ENCODE measurements around the gene GNG12.

GRCh38 chr1:67823615-67824014 lies 9.7 kb downstream of the GNG12 start:
- no peak for TF ChIP-seq TEAD1 (CRISPR knock-in tag; IDR thresholded peaks at IDR 0.05)
- TF ChIP-seq, protein P1, sequence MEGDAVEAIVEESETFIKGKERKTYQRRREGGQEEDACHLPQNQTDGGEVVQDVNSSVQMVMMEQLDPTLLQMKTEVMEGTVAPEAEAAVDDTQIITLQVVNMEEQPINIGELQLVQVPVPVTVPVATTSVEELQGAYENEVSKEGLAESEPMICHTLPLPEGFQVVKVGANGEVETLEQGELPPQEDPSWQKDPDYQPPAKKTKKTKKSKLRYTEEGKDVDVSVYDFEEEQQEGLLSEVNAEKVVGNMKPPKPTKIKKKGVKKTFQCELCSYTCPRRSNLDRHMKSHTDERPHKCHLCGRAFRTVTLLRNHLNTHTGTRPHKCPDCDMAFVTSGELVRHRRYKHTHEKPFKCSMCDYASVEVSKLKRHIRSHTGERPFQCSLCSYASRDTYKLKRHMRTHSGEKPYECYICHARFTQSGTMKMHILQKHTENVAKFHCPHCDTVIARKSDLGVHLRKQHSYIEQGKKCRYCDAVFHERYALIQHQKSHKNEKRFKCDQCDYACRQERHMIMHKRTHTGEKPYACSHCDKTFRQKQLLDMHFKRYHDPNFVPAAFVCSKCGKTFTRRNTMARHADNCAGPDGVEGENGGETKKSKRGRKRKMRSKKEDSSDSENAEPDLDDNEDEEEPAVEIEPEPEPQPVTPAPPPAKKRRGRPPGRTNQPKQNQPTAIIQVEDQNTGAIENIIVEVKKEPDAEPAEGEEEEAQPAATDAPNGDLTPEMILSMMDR (IDR thresholded peaks at IDR 0.05): no peak
- no peak for TF ChIP-seq SMAD3 (CRISPR knock-in tag; IDR thresholded peaks at IDR 0.05; ENCODE audit: borderline replicate concordance)
- no peak for TF ChIP-seq CREB1 (CRISPR knock-in tag; IDR thresholded peaks at IDR 0.05)
- no peak for TF ChIP-seq TCF7 (CRISPR knock-in tag; IDR thresholded peaks at IDR 0.05; ENCODE audit: low read depth)
- TF ChIP-seq RELA (CRISPR knock-in tag; IDR thresholded peaks at IDR 0.05; ENCODE audit: borderline replicate concordance): no peak
- TF ChIP-seq ATF3 (CRISPR knock-in tag; conservative IDR thresholded peaks at IDR 0.05): no peak
- TF ChIP-seq EMX1 (CRISPR knock-in tag; IDR thresholded peaks at IDR 0.05): no peak
- TF ChIP-seq, protein P2, sequence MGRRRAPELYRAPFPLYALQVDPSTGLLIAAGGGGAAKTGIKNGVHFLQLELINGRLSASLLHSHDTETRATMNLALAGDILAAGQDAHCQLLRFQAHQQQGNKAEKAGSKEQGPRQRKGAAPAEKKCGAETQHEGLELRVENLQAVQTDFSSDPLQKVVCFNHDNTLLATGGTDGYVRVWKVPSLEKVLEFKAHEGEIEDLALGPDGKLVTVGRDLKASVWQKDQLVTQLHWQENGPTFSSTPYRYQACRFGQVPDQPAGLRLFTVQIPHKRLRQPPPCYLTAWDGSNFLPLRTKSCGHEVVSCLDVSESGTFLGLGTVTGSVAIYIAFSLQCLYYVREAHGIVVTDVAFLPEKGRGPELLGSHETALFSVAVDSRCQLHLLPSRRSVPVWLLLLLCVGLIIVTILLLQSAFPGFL (CRISPR knock-in tag; IDR thresholded peaks at IDR 0.05; ENCODE audit: borderline replicate concordance): no peak
- TF ChIP-seq ZNF425 (CRISPR knock-in tag; conservative IDR thresholded peaks at IDR 0.05): no peak
